Measurements from ENCODE around the gene MTR. TPM values are rescaled to one million over a fixed set of nuclear protein-coding genes. Genes with fewer than 3 reads are reported as not detected.

MTR gene
- total RNA-seq, 2 experiments from 2014 or later: 22.3 to 63.8 TPM

GRCh38 chr1:236868625-236869467, 73.8 kb downstream of the MTR start:
- H3K4me2 ChIP-seq (ENCODE audit: low read length): no peak overlapping the region
- no peak overlapping the region for H3K27ac ChIP-seq (ENCODE audit: low read depth, low read length, poor library complexity, severe bottlenecking)
- no peaks in the 10 kb centered on the region for H4K20me1 ChIP-seq (ENCODE audit: insufficient read depth, low read length)
- no peaks in the 10 kb centered on the region for H3K9me2 ChIP-seq (ENCODE audit: insufficient read depth, low read length)
- intact Hi-C loops (cut with micrococcal nuclease; ENCODE audit: unreplicated experiment): loop anchor here (2.0 to 10.0 kb wide), 2 partner anchors 110 to 264 kb away; partner anchors contain the start of gene HEATR1
- DNase-seq (ENCODE audit: low spot score): peak; percentile 62
- TF ChIP-seq EZH2phosphoT487 (IDR thresholded peaks at IDR 0.05; ENCODE audit: borderline replicate concordance, low read depth, low read length): no peak
- TF ChIP-seq CTCF (conservative IDR thresholded peaks at IDR 0.05; ENCODE audit: low read length): peak; percentile 95
- no peak overlapping the region for H3K4me3 ChIP-seq (ENCODE audit: low read depth, low read length, poor library complexity, severe bottlenecking)
- H3K79me2 ChIP-seq (ENCODE audit: insufficient read depth, low read depth, low read length): no peaks in the 10 kb centered on the region
- H2AFZ ChIP-seq (ENCODE audit: low read length): no peak overlapping the region
- ChIA-PET POLR2A (no interaction called here), CTCF (ENCODE audit: unreplicated experiment) (no interaction called here)
- no peaks in the 10 kb centered on the region for H3K4me1 ChIP-seq (ENCODE audit: insufficient read depth, low read length, poor library complexity, severe bottlenecking)
- no TSS peak for BruUV-seq (replicated peaks)
- no peaks in the 10 kb centered on the region for H3K9me3 ChIP-seq (ENCODE audit: low read length)
- peaks cover 84% of the 10 kb centered on the region for H3K36me3 ChIP-seq (ENCODE audit: insufficient read depth, low read length)

- DNase-seq (ENCODE audit: low spot score): no peak
- no peaks in the 10 kb centered on the region for H3K4me1 ChIP-seq (ENCODE audit: insufficient read depth, low read length, poor library complexity, severe bottlenecking)
- ChIA-PET CTCF (ENCODE audit: unreplicated experiment) (no interaction called here), POLR2A (no interaction called here)
- H3K9me2 ChIP-seq (ENCODE audit: insufficient read depth, low read length): no peaks in the 10 kb centered on the region
- no peak overlapping the region for H2AFZ ChIP-seq (ENCODE audit: low read length)
- no TSS peak for BruUV-seq (replicated peaks)
- H3K36me3 ChIP-seq (ENCODE audit: insufficient read depth, low read length): peaks cover 84% of the 10 kb centered on the region
- intact Hi-C loops (cut with micrococcal nuclease; ENCODE audit: unreplicated experiment): loop anchor here (2.0 to 10.0 kb wide), 2 partner anchors 111 to 265 kb away; partner anchors contain the start of gene HEATR1
- H3K27ac ChIP-seq (ENCODE audit: low read depth, low read length, poor library complexity, severe bottlenecking): no peak overlapping the region
- no peak overlapping the region for H3K4me3 ChIP-seq (ENCODE audit: low read depth, low read length, poor library complexity, severe bottlenecking)
- H4K20me1 ChIP-seq (ENCODE audit: insufficient read depth, low read length): no peaks in the 10 kb centered on the region
- TF ChIP-seq EZH2phosphoT487 (IDR thresholded peaks at IDR 0.05; ENCODE audit: borderline replicate concordance, low read depth, low read length): no peak
- no peak for TF ChIP-seq CTCF (conservative IDR thresholded peaks at IDR 0.05; ENCODE audit: low read length)
- H3K9me3 ChIP-seq (ENCODE audit: low read length): no peaks in the 10 kb centered on the region
- no peaks in the 10 kb centered on the region for H3K79me2 ChIP-seq (ENCODE audit: insufficient read depth, low read depth, low read length)
- no peak overlapping the region for H3K4me2 ChIP-seq (ENCODE audit: low read length)
These were observed 74.8 kb downstream of the MTR start for GRCh38 chr1:236869911-236870310.

- TF ChIP-seq EZH2phosphoT487 (IDR thresholded peaks at IDR 0.05; ENCODE audit: borderline replicate concordance, low read depth, low read length) (no peak), CTCF (conservative IDR thresholded peaks at IDR 0.05; ENCODE audit: low read length) (no peak)
- H3K27ac ChIP-seq (ENCODE audit: low read depth, low read length, poor library complexity, severe bottlenecking): no peak overlapping the region
- ChIA-PET CTCF (ENCODE audit: unreplicated experiment) (no interaction called here), POLR2A (no interaction called here)
- no peak overlapping the region for H3K4me2 ChIP-seq (ENCODE audit: low read length)
- intact Hi-C loops (cut with micrococcal nuclease; ENCODE audit: unreplicated experiment): no loop called here
- H3K9me2 ChIP-seq (ENCODE audit: insufficient read depth, low read length): no peaks in the 10 kb centered on the region
- no peaks in the 10 kb centered on the region for H3K4me1 ChIP-seq (ENCODE audit: insufficient read depth, low read length, poor library complexity, severe bottlenecking)
- H3K4me3 ChIP-seq (ENCODE audit: low read depth, low read length, poor library complexity, severe bottlenecking): no peak overlapping the region
- no peaks in the 10 kb centered on the region for H3K9me3 ChIP-seq (ENCODE audit: low read length)
- no peak for DNase-seq (ENCODE audit: low spot score)
- no peaks in the 10 kb centered on the region for H3K79me2 ChIP-seq (ENCODE audit: insufficient read depth, low read depth, low read length)
- no TSS peak for BruUV-seq (replicated peaks)
- H3K36me3 ChIP-seq (ENCODE audit: insufficient read depth, low read length): peaks cover 85% of the 10 kb centered on the region
- no peaks in the 10 kb centered on the region for H4K20me1 ChIP-seq (ENCODE audit: insufficient read depth, low read length)
- no peak overlapping the region for H2AFZ ChIP-seq (ENCODE audit: low read length)
These were observed 75.6 kb downstream of the MTR start for GRCh38 chr1:236870721-236871120.

Data from OCI-LY7 (cell line).